CD8-positive, alpha-beta memory T cell (primary cell): ENCODE results near the gene DGAT2. TPM values are rescaled to one million over a fixed set of nuclear protein-coding genes. Genes with fewer than 3 reads are reported as not detected.
"Not testable (repeated sequence)": the region's sequence is repeated elsewhere in the genome, so short reads cannot be mapped to it uniquely, and the experiment has no call there.

Experiments
- CTCF ChIA-PET: fragments of 350-600 bp; sonication (Branson Sonifier 250); formaldehyde crosslinking; loops from one replicate; lab custom pipeline; 2021; ENCODE audit warnings: antibody characterized with exemption; lab: Charles Lee
- POLR2A ChIA-PET: fragments of 350-600 bp; sonication (Branson Sonifier 250); formaldehyde crosslinking; loops from one replicate; lab custom pipeline; 2021; ENCODE audit warnings: antibody characterized with exemption; lab: Charles Lee
- DNase-seq, 5 donors: peaks; one replicate each; pipeline versions ENCODE4 v3.0.0 to v3.0.0-alpha.2; 2020 to 2022; ENCODE audit warnings: mixed read lengths in 1 of 5
- H3K27ac ChIP-seq: one replicate; pipeline ENCODE4 v1.7.0; 2013; ENCODE audit warnings: low read depth, mild to moderate bottlenecking, low read length, moderate library complexity
- H3K27me3 ChIP-seq: 2 replicates; pipeline ENCODE4 v1.7.0; 2013; ENCODE audit warnings: low read length, mild to moderate bottlenecking; ENCODE audit not compliant: insufficient read depth, poor library complexity, severe bottlenecking
- H3K36me3 ChIP-seq: 2 replicates; pipeline ENCODE4 v1.7.0; 2013; ENCODE audit warnings: mild to moderate bottlenecking, low read length, moderate library complexity; ENCODE audit not compliant: insufficient read depth
- H3K4me1 ChIP-seq: 2 replicates; pipeline ENCODE4 v1.7.0; 2013; ENCODE audit warnings: mild to moderate bottlenecking, low read length, moderate library complexity; ENCODE audit not compliant: insufficient read depth
- H3K4me3 ChIP-seq: 2 replicates; pipeline ENCODE4 v1.7.0; 2013; ENCODE audit warnings: mild to moderate bottlenecking, low read length
- H3K9me3 ChIP-seq: 2 replicates; pipeline ENCODE4 v1.7.0; 2013; ENCODE audit warnings: mild to moderate bottlenecking, low read length
- H3K27ac Mint-ChIP-seq, 8 donors: one replicate each; pipeline ENCODE4 v1.8.0; 2020 to 2021; ENCODE audit warnings: mixed read lengths in 8 of 8, mild to moderate bottlenecking in 6 of 8, inconsistent platforms in 3 of 8, moderate library complexity in 3 of 8
- H3K27me3 Mint-ChIP-seq, 2 donors: one replicate each; pipeline ENCODE4 v1.8.0; 2020 to 2021; ENCODE audit warnings: mixed read lengths in 2 of 2, mild to moderate bottlenecking in 1 of 2, moderate library complexity in 1 of 2
- H3K36me3 Mint-ChIP-seq, 3 donors: one replicate each; pipeline ENCODE4 v1.8.0; 2020 to 2021; ENCODE audit warnings: mixed read lengths in 3 of 3, inconsistent platforms in 1 of 3, mild to moderate bottlenecking in 1 of 3
- H3K4me1 Mint-ChIP-seq, 3 donors: one replicate each; pipeline ENCODE4 v1.8.0; 2020 to 2021; ENCODE audit warnings: mixed read lengths in 3 of 3, inconsistent platforms in 1 of 3, mild to moderate bottlenecking in 1 of 3
- H3K4me3 Mint-ChIP-seq, 7 donors: one replicate each; pipeline ENCODE4 v1.8.0; 2020 to 2021; ENCODE audit warnings: mixed read lengths in 7 of 7, mild to moderate bottlenecking in 6 of 7, moderate library complexity in 4 of 7, inconsistent platforms in 2 of 7
- H3K9me3 Mint-ChIP-seq, 5 donors: one replicate each; pipeline ENCODE4 v1.8.0; 2020 to 2022; ENCODE audit warnings: mixed read lengths in 5 of 5, mild to moderate bottlenecking in 3 of 5, moderate library complexity in 2 of 5, inconsistent platforms in 1 of 5
- polyA plus RNA-seq: library from polyadenylated mRNA; unstranded; fragments of 300-500 nt; fragmentation: Illumina TruSeq; gene quantifications from one replicate; pipeline ENCODE4 v1.2.3, GENCODE V29; 2021
- total RNA-seq, 2 experiments: library from RNA; stranded (reverse); gene quantifications; one replicate each; pipeline ENCODE4 v1.2.3, GENCODE V29; 2021

Gene DGAT2
- total and polyA plus RNA-seq, 3 experiments from 2014 or later = 5.5 to 5.6 TPM; not detected in 1

DNA sequence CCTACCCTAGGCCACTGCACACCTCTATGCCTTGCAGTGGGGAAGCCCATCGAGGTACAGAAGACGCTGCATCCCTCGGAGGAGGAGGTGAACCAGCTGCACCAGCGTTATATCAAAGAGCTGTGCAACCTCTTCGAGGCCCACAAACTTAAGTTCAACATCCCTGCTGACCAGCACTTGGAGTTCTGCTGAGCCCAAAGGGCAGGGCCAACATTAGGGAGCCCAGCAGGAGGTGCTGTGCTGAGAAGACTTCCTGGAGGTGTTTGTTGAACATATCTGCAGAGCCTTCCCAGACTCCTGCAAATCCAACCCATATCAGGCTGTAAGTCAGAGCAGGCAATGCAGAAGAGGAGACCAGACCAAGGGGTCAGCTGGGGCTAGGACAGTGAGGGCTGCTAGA is 37.5 kb upstream of the DGAT2 start:
- H3K27ac Mint-ChIP-seq = no peak overlapping the region
- H3K4me1 Mint-ChIP-seq = no peaks in the 10 kb centered on the region
- POLR2A ChIA-PET = no interaction called here
- CTCF ChIA-PET = no interaction called here
- no peak overlapping the region for H3K4me3 ChIP-seq
- no peaks in the 10 kb centered on the region for H3K27me3 ChIP-seq
- H3K27ac ChIP-seq = no peak overlapping the region
- H3K9me3 ChIP-seq = no peaks in the 10 kb centered on the region
- H3K36me3 ChIP-seq = no peaks in the 10 kb centered on the region
- H3K9me3 Mint-ChIP-seq = no peaks in the 10 kb centered on the region
- H3K4me3 Mint-ChIP-seq = no peak overlapping the region
- H3K27me3 Mint-ChIP-seq = peaks cover 3 to 26% of the 10 kb centered on the region in 2 donors
- H3K36me3 Mint-ChIP-seq = peaks cover 0 to 3% (median 0%) of the 10 kb centered on the region in 3 donors
- H3K4me1 ChIP-seq = no peaks in the 10 kb centered on the region
- no peak for DNase-seq

DNA sequence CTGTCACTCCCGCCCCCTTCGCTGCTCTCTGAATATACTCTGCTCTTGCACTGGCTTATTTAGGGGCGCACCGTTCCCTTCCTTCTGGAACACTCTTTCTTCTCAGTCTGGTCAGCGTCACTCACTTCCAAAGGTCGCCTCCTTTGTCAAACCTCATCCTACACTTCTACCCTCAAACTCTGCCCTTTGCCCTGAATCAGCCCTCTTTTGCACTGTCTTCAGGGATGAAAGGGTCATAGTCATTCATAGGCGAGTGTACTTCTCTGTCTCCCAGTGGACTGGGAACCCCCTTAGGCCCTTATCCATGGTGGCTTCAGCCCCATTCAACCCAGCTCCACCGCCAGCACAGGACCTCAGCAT is 35.5 kb upstream of the DGAT2 start:
- H3K9me3 ChIP-seq = no peaks in the 10 kb centered on the region
- H3K27me3 Mint-ChIP-seq = peaks cover 9 to 31% of the 10 kb centered on the region in 2 donors
- no peak for DNase-seq
- H3K27me3 ChIP-seq = no peaks in the 10 kb centered on the region
- H3K4me1 ChIP-seq = no peaks in the 10 kb centered on the region
- no peaks in the 10 kb centered on the region for H3K36me3 ChIP-seq
- H3K27ac ChIP-seq = no peak overlapping the region
- no peaks in the 10 kb centered on the region for H3K4me1 Mint-ChIP-seq
- ChIA-PET POLR2A (no interaction called here), CTCF (no interaction called here)
- H3K27ac Mint-ChIP-seq = no peak overlapping the region
- H3K36me3 Mint-ChIP-seq = peaks cover 0 to 3% (median 0%) of the 10 kb centered on the region in 3 donors
- H3K4me3 ChIP-seq = no peak overlapping the region
- H3K4me3 Mint-ChIP-seq = no peak overlapping the region
- H3K9me3 Mint-ChIP-seq = no peaks in the 10 kb centered on the region

DNA sequence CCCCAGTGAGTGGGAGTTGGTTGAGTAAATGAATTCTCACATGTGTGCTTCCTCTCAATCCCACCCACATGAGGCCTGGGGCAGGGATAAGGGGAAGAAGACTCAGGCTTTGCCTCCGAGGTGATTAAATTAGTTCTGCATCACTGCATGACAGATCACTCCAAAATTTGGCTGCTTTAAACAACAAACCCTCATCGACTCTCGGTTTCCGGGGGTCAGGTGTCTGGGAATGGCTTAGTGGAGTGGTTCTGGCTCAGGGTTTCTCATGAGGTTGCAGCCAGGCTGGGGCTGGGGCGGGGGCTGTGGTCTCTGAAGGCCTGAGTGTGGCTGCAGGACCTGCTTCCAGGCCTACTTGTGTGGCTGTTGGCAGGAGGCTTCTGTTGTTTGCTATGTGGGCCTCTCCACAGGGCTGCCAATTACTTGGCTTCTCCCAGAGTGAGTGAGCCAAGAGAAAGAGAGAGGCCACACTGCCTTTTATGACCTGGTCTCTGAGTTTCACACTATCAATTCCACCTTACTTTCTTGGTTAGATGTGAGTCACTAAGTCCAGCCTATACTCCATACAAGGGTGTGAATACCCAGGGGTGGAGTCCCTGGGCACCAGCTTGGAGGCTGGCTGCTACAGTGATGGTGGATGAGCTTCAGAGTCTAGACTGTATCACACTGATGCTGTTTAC is 35.0 kb upstream of the DGAT2 start:
- no peak overlapping the region for H3K27ac ChIP-seq
- CTCF ChIA-PET = no interaction called here

GRCh38 chr11:75734491-75735180 is 33.9 kb upstream of the DGAT2 start:
- no peak overlapping the region for H3K4me3 ChIP-seq
- CTCF ChIA-PET = no interaction called here
- peaks cover 13 to 37% of the 10 kb centered on the region in 2 donors for H3K27me3 Mint-ChIP-seq

More for the DNA sequence above, 35.0 kb upstream of the DGAT2 start:
- no peak overlapping the region for H3K27ac Mint-ChIP-seq
- Histone ChIP-seq H3K36me3 (no peaks in the 10 kb centered on the region), H3K9me3 (no peaks in the 10 kb centered on the region), H3K4me3 (no peak overlapping the region), H3K4me1 (no peaks in the 10 kb centered on the region), H3K27me3 (no peaks in the 10 kb centered on the region)
- no peaks in the 10 kb centered on the region for H3K4me1 Mint-ChIP-seq
- peaks cover 0 to 3% (median 0%) of the 10 kb centered on the region in 3 donors for H3K36me3 Mint-ChIP-seq
- POLR2A ChIA-PET = no interaction called here
- DNase-seq = no peak
- peaks cover 11 to 34% of the 10 kb centered on the region in 2 donors for H3K27me3 Mint-ChIP-seq
- no peak overlapping the region for H3K4me3 Mint-ChIP-seq
- H3K9me3 Mint-ChIP-seq = no peaks in the 10 kb centered on the region

GRCh38 chr11:75735181-75735845 is 33.3 kb upstream of the DGAT2 start:
- Histone ChIP-seq H3K27ac (no peak overlapping the region), H3K4me3 (no peak overlapping the region), H3K27me3 (no peaks in the 10 kb centered on the region), H3K9me3 (no peaks in the 10 kb centered on the region), H3K36me3 (no peaks in the 10 kb centered on the region), H3K4me1 (no peaks in the 10 kb centered on the region)
- H3K27me3 Mint-ChIP-seq = peaks cover 13 to 37% of the 10 kb centered on the region in 2 donors
- POLR2A ChIA-PET = no interaction called here
- no peak for DNase-seq
- CTCF ChIA-PET = no interaction called here
- H3K4me1 Mint-ChIP-seq = no peaks in the 10 kb centered on the region
- peaks cover 0 to 3% (median 0%) of the 10 kb centered on the region in 3 donors for H3K36me3 Mint-ChIP-seq
- no peak overlapping the region for H3K27ac Mint-ChIP-seq
- H3K9me3 Mint-ChIP-seq = no peaks in the 10 kb centered on the region
- no peak overlapping the region for H3K4me3 Mint-ChIP-seq

More at GRCh38 chr11:75734491-75735180, 33.9 kb upstream of the DGAT2 start:
- H3K27me3 ChIP-seq = no peaks in the 10 kb centered on the region
- POLR2A ChIA-PET = no interaction called here
- no peaks in the 10 kb centered on the region for H3K9me3 Mint-ChIP-seq
- H3K4me3 Mint-ChIP-seq = no peak overlapping the region
- no peak overlapping the region for H3K27ac Mint-ChIP-seq
- H3K4me1 Mint-ChIP-seq = no peaks in the 10 kb centered on the region
- no peak overlapping the region for H3K27ac ChIP-seq
- no peaks in the 10 kb centered on the region for H3K4me1 ChIP-seq
- peaks cover 0 to 3% (median 0%) of the 10 kb centered on the region in 3 donors for H3K36me3 Mint-ChIP-seq
- no peak for DNase-seq
- no peaks in the 10 kb centered on the region for H3K9me3 ChIP-seq
- H3K36me3 ChIP-seq = no peaks in the 10 kb centered on the region

- ChIA-PET POLR2A (no interaction called here), CTCF (no interaction called here)
- Mint-ChIP-seq H3K4me3 (no peak overlapping the region), H3K27ac (no peak overlapping the region), H3K27me3 (peaks cover 14 to 30% of the 10 kb centered on the region in 2 donors), H3K9me3 (no peaks in the 10 kb centered on the region), H3K4me1 (no peaks in the 10 kb centered on the region), H3K36me3 (peaks cover 0 to 3% (median 0%) of the 10 kb centered on the region in 3 donors)
- Histone ChIP-seq H3K27ac (no peak overlapping the region), H3K36me3 (no peaks in the 10 kb centered on the region), H3K9me3 (no peaks in the 10 kb centered on the region), H3K4me1 (no peaks in the 10 kb centered on the region), H3K4me3 (no peak overlapping the region), H3K27me3 (no peaks in the 10 kb centered on the region)
- no peak for DNase-seq
Measured at GRCh38 chr11:75737314-75737713, 31.3 kb upstream of the DGAT2 start.

GRCh38 chr11:75740681-75741080 is 27.9 kb upstream of the DGAT2 start:
- H3K27me3 ChIP-seq = no peaks in the 10 kb centered on the region
- ChIA-PET POLR2A (no interaction called here), CTCF (no interaction called here)
- peaks cover 19 to 43% of the 10 kb centered on the region in 2 donors for H3K27me3 Mint-ChIP-seq
- no peaks in the 10 kb centered on the region for H3K9me3 Mint-ChIP-seq
- no peak overlapping the region for H3K27ac ChIP-seq
- DNase-seq = no peak
- no peaks in the 10 kb centered on the region for H3K4me1 Mint-ChIP-seq
- no peaks in the 10 kb centered on the region for H3K36me3 Mint-ChIP-seq
- no peak overlapping the region for H3K27ac Mint-ChIP-seq
- H3K9me3 ChIP-seq = no peaks in the 10 kb centered on the region
- no peaks in the 10 kb centered on the region for H3K36me3 ChIP-seq
- H3K4me3 Mint-ChIP-seq = no peak overlapping the region
- no peaks in the 10 kb centered on the region for H3K4me1 ChIP-seq
- no peak overlapping the region for H3K4me3 ChIP-seq

GRCh38 chr11:75743159-75743558 is 25.4 kb upstream of the DGAT2 start:
- H3K4me3 ChIP-seq, H3K27ac Mint-ChIP-seq, H3K36me3 Mint-ChIP-seq, H3K4me1 ChIP-seq, H3K9me3 Mint-ChIP-seq, POLR2A ChIA-PET, H3K9me3 ChIP-seq, H3K27me3 ChIP-seq, H3K27ac ChIP-seq, H3K4me3 Mint-ChIP-seq, H3K36me3 ChIP-seq, DNase-seq, CTCF ChIA-PET, H3K4me1 Mint-ChIP-seq: not testable (repeated sequence)
- H3K27me3 Mint-ChIP-seq = peaks cover 26 to 55% of the 10 kb centered on the region in 2 donors
